NCI-H748 treated with DMSO at 0.1 percent for 48 hours (cell line): ENCODE data around the gene CHCHD3.

Experiments used
- DNase-seq: peaks from one replicate; lab custom pipeline; 2025; lab: John Stamatoyannopoulos, UW

Gene CHCHD3

DNA sequence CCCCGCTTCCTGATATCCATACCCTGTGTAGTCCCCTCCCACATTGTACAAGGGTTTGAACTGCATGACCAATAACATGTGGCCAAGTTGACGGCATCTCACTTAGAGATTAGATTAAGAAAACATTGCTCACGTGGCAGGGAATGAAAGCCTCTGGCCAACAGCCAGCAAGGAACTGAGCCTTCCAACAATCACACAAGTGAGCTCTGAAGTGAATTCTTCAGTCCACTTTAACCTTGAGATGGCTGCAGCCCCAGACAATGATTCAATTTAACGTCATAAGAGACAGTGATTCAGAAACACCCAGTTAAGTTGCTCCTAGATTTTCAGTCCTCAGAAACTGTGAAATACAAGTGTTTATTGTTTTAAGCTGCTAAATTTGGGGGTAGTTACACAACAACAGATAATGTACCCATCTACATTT, 339.7 kb downstream of the CHCHD3 start:
- DNase-seq, result no peak

DNA sequence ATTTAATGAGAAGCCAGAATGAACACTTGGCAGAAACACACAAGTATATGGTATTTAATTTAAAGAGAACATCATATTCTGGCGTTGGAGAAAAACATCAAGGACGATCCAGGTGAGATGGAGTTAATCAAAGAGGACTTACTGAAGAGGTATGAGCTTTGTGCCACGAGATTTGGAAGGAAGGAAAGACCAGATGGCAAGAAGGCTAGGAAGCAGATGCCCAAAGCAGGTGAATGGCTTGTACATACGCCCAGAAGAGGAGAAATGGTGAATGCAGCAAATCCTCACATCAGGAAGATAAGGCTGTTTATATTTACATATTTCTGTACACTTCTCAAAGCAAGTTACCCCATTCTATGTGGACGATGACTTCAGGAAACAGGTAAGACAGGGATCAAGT, 341.7 kb downstream of the CHCHD3 start:
- no peak for DNase-seq

DNA sequence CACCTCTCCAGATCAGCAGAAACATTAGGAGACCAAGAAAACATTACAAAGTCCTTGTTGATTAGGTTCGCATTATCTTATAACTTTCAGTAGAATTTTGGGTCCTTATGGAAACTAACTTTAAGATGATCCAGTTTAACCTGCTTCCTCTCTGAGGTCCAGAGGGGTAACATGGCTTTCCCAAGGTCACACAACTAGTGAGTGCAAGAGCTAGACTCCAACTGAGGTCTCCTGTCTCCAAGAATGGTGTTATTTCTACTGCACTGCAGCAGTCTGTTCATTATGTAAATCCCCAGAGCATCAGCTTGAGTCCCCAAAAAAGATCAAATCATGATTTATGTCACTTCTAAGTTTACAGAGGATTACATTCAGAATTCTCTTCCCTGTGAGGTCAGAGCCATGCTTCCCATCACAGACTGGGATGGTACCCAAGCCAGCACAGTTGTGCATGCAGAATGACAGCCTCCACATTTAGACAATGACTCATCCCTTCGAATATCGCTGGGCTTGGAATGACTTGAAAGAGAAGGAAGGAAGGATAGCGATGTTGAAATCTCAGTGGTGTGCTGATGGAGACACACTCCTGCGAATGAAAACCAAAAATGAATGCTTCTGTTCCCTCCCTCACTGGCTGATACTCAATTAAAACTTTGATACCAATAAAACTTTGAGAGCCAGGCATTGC, 342.5 kb downstream of the CHCHD3 start:
- DNase-seq, result no peak

DNA sequence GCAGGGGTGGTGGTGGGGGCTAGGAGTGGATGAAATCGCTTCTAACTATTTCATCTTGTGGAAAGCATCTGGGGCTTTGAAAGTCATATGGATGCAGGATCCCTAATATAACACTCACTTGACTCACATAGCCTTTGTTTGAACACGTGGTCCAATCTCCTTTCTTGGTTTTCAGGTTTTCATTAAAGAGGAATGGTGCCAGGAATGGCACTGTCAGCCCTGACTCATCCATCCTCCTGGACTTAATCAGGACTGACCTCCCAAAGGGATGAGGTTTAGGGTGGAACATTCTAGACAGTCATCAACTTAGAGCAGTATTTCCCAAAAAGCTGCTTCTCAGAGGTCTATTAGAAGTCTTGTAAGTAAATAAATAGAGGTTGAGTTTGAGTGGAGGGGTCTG, 343.6 kb downstream of the CHCHD3 start:
- no peak for DNase-seq

DNA sequence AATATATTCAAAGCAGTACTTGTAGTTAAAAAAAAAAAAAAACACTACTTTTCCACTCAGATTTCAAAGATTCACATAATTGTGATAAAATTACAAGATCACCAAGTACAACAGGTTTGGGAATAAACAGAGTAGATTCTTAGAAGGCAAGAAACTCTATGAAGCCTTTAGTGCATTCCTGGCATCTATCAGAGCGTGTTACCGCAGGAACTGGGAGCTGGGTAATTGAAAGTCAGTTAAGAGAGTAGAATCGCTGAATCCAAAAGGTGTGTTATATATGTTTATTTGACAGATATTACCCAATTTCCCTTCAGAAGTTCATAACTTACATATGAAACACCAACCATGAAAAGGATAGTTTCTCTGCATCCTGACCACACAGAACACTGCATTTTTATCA, 346.4 kb downstream of the CHCHD3 start:
- no peak for DNase-seq
